HepG2 (cell line): Measurements from ENCODE around the gene PIANP. TPM values are rescaled to one million over a fixed set of nuclear protein-coding genes. Genes with fewer than 3 reads are reported as not detected.
A peak's percentile ranks its signal among the peaks of the same experiment; 100 is the strongest.

Experiments
- ARID2 ChIP-seq: sonication (generic); formaldehyde crosslinking; IDR thresholded peaks from 2 replicates; pipeline ENCODE4 v1.8.1; 2022; ENCODE audit warnings: mild to moderate bottlenecking, missing genetic modification reagents, borderline replicate concordance
- CEBPB ChIP-seq: IDR thresholded peaks from 2 replicates; pipeline ENCODE4 v1.6.1; 2011; ENCODE audit warnings: low read depth, low read length, improper control_type of control experiment, borderline replicate concordance
- E2F2 ChIP-seq: sonication (generic); formaldehyde crosslinking; IDR thresholded peaks from 2 replicates; pipeline ENCODE4 v1.4.0; 2020; ENCODE audit warnings: missing genetic modification reagents, borderline replicate concordance
- HDAC2 ChIP-seq: sonication (generic); formaldehyde crosslinking; IDR thresholded peaks from 2 replicates; pipeline ENCODE4 v1.4.0; 2020; ENCODE audit warnings: missing genetic modification reagents
- KDM2A ChIP-seq: sonication (generic); formaldehyde crosslinking; IDR thresholded peaks from 2 replicates; pipeline ENCODE4 v1.4.0; 2020; ENCODE audit warnings: low read depth, missing genetic modification reagents, borderline replicate concordance
- KDM5A ChIP-seq: fragments of 200-600 bp; sonication (generic); IDR thresholded peaks from 2 replicates; pipeline ENCODE4 v1.7.0; 2018; ENCODE audit warnings: antibody characterized with exemption, mild to moderate bottlenecking, low read length, borderline replicate concordance
- NR2F6 ChIP-seq, 2 experiments: IDR thresholded peaks; 2 replicates each; pipeline ENCODE4 v1.6.1; 2016; ENCODE audit warnings: antibody characterized with exemption in 1 of 2, mild to moderate bottlenecking in 1 of 2
- TRAFD1 ChIP-seq: sonication (generic); formaldehyde crosslinking; IDR thresholded peaks from 2 replicates; pipeline ENCODE4 v1.5.1; 2020; ENCODE audit warnings: missing genetic modification reagents, mild to moderate bottlenecking, borderline replicate concordance
- WIZ ChIP-seq: sonication (generic); formaldehyde crosslinking; IDR thresholded peaks from 2 replicates; pipeline ENCODE4 v1.5.1; 2020; ENCODE audit warnings: mild to moderate bottlenecking, missing genetic modification reagents
- ZNF101 ChIP-seq: sonication (generic); formaldehyde crosslinking; IDR thresholded peaks from 2 replicates; pipeline ENCODE4 v1.4.0; 2020; ENCODE audit warnings: mild to moderate bottlenecking, low read depth, missing genetic modification reagents, borderline replicate concordance
- ZNF629 ChIP-seq: sonication (generic); formaldehyde crosslinking; conservative IDR thresholded peaks from 2 replicates; pipeline ENCODE4 v1.5.0; 2020; ENCODE audit warnings: missing genetic modification reagents
- ZNF646 ChIP-seq: sonication (generic); formaldehyde crosslinking; IDR thresholded peaks from 2 replicates; pipeline ENCODE4 v1.9.0; 2021; ENCODE audit warnings: mild to moderate bottlenecking, missing genetic modification reagents
- ZNF747 ChIP-seq: sonication (generic); formaldehyde crosslinking; IDR thresholded peaks from 2 replicates; pipeline ENCODE4 v1.8.1; 2023; ENCODE audit warnings: missing genetic modification reagents, mild to moderate bottlenecking, borderline replicate concordance
- ZNF761 ChIP-seq: sonication (generic); formaldehyde crosslinking; conservative IDR thresholded peaks from 2 replicates; pipeline ENCODE4 v1.4.0; 2020; ENCODE audit warnings: mild to moderate bottlenecking, missing genetic modification reagents
- polyA plus RNA-seq, 8 experiments: library from polyadenylated mRNA; depleted of rRNA in 3 of 8; stranded (reverse) in 7 of 8; unstranded in 1 of 8; fragments of >200 nt; fragmentation: Illumina TruSeq in 4 of 8; extraction: Trizol in 4 of 8; gene quantifications; 2 replicates each; pipeline versions ENCODE4 v1.2.1 to v1.2.3, GENCODE V29; 2011 to 2016; ENCODE audit warnings: low read depth in 4 of 8, missing spikeins in 1 of 8, mixed read lengths in 1 of 8; ENCODE audit not compliant: insufficient read depth in 1 of 8
- total RNA-seq, 5 experiments: library from RNA; depleted of rRNA; stranded (reverse); fragments of >200 nt; fragmentation: Illumina TruSeq; extraction: Trizol; gene quantifications; 2 replicates each; pipeline ENCODE4 v1.2.3, GENCODE V29; 2016; ENCODE audit warnings: low read depth in 1 of 5
- TF ChIP-seq, protein P1 (sequence below): sonication (generic); formaldehyde crosslinking; IDR thresholded peaks from 2 replicates; pipeline ENCODE4 v1.4.0; 2020; ENCODE audit warnings: missing genetic modification reagents, low read depth, mild to moderate bottlenecking, borderline replicate concordance

PIANP gene
- total and polyA plus RNA-seq, 2 of the 13 experiments (the other 11 are each of a cell fraction or from before 2014, with no cell fraction given) = not detected

GRCh38 chr12:6723607-6724408, 23.2 kb upstream of the PIANP start, which contains the start of gene COPS7A (continued):
- TF ChIP-seq ZNF646 (no peak), ARID2 (CRISPR knock-in tag) (no peak), ZNF101 (no peak; the same call in 1 of the 2 replicates), ZNF747 (CRISPR knock-in tag) (peak; percentile 85; the same call in 1 of the 2 replicates), KDM2A (CRISPR knock-in tag) (peak; percentile 79; the same call in 1 of the 2 replicates), E2F2 (CRISPR knock-in tag) (no peak), TRAFD1 (CRISPR knock-in tag) (no peak), CEBPB (no peak), NR2F6 (IDR thresholded peaks at IDR 0.05) (0 out of 2 replicates have a peak, but pooled peaks have one; percentile 25), NR2F6 (CRISPR knock-in tag; IDR thresholded peaks at IDR 0.05) (peak; percentile 54; the same call in 1 of the 2 replicates), ZNF761 (CRISPR knock-in tag) (peak; percentile 74; the same call in 1 of the 2 replicates), WIZ (CRISPR knock-in tag) (peak; percentile 81; the same call in 1 of the 2 replicates), HDAC2 (peak; percentile 71; the same call in 1 of the 2 replicates), ZNF629 (CRISPR knock-in tag) (0 out of 2 replicates have a peak, but pooled peaks have one; percentile 25), KDM5A (peak; percentile 95)
- TF ChIP-seq, protein P1, sequence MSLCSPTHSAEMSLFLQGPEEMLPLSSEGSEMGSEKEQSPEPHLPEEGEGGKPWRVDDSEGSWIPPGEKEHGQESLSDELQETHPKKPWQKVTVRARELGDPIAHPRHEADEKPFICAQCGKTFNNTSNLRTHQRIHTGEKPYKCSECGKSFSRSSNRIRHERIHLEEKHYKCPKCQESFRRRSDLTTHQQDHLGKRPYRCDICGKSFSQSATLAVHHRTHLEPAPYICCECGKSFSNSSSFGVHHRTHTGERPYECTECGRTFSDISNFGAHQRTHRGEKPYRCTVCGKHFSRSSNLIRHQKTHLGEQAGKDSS (CRISPR knock-in tag) = no peak; the same call in 1 of the 2 replicates
